GM23248 (cell line): ENCODE data around the gene TMEM139.

Experiments
- EZH2 ChIP-seq: fragments of 200-600 bp; sonication (generic); IDR thresholded peaks from 2 replicates; pipeline ENCODE4 v1.6.1; 2018; ENCODE audit warnings: antibody characterized with exemption, mild to moderate bottlenecking; ENCODE audit not compliant: insufficient read depth, poor library complexity, severe bottlenecking
- EZH2phosphoT487 ChIP-seq: fragments of 200-600 bp; sonication (generic); IDR thresholded peaks from 2 replicates; pipeline ENCODE4 v1.6.1; 2018; ENCODE audit warnings: antibody characterized with exemption, moderate library complexity, mild to moderate bottlenecking, low read depth; ENCODE audit not compliant: insufficient read depth

- no peak for TF ChIP-seq EZH2
- TF ChIP-seq EZH2phosphoT487 = no peak
Observed at GRCh38 chr7:143252006-143252405, 32.8 kb upstream of the TMEM139 start.
